Fibroblast of skin of left biceps (primary cell): ENCODE measurements around the gene ZNF592.
"Not testable (repeated sequence)": the region's sequence is repeated elsewhere in the genome, so short reads cannot be mapped to it uniquely, and the experiment has no call there.

Experiments
- DNase-seq, 2 experiments: peaks; one replicate each; pipeline ENCODE4 v3.0.0-alpha.2; 2013; ENCODE audit warnings: low read depth in 2 of 2

ZNF592 gene

DNA sequence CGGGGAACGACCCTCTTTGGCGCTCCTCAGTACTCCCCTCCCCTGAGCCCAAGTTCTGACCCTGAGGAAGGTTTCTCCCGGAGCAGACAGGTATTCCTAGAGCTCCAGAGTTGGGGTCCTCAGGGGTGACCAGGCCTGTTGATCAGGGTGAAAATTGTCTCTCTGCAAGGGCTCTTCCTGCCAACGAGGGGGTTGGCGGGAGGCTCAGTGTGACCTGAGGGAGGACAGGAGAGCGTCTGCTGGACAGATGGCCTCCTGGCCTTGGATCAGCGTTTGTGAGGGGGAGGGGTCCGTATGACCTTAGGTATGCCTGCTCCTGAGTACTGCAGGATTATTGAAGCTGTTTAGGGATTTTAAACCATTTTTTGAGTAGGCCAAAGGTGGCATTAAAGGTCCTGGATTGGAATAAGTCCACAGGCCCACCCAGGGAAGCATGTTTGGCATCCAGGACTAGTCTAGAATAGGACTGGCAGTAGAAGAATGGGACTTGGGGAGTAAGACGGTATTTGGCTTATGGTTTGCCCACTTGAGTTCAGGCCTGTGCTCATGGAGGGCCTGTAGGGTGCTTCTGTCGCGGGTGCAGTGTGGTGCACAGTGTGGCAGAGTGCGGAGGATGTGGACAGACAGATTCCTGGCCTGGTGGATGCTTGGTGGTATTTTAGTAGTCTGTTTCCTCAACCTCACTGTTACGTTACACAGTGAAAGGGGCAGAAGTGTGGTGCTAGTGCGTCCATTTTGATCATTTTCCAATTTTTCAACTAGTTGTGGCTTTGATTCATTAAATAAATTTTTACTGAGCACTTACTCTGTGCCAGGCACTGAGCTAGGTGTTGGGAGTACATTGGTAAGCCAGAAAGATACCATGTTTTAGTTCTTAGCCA lies 959 bp downstream of the ZNF592 start:
- DNase-seq, result no peak

DNA sequence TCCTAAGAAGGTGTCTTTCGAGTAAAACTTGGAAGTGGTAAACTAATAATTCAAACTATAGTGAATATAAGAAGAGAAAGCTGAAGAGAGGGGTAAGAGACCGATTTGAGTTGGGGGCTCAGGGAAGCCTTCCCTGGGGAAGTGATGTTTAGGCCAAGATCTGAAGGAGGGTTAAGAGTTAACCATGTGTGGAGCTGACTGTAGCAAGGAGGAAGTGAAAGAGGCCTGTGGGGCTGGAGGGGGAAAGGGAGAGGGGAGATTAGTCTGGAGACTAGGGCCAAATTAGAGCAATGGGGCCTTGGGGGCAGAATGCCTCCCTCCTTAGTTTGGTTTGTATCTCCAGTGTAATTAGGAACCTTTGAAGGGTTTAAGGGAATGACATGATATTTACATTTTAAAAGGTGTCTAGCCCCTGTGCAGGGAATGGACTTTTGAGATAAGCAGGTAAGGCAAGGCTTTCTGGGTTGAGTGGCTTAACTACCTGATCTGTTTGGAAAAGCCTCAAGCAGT lies 2.2 kb downstream of the ZNF592 start:
- no peak for DNase-seq

GRCh38 chr15:84751721-84752120 lies 3.3 kb downstream of the ZNF592 start:
- not testable (repeated sequence) for DNase-seq

DNA sequence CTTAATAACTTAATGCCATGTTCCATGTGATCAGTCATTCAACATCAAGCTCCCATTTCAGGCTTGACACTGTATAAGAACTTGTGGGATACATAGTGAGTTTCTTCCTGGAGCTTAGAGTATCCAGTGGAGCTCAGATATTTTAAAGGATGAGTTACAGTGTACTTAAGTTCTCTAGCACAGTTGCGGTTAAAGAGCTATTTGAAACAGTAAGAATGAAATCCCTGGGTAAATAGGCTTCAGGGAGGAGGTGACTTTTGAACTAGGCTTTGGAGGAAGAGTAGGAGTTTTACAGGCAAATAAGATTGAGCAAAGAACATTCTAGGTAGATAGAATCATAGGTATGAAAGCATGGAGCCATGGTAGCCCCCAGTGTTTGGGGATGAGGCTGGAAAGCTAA lies 3.8 kb downstream of the ZNF592 start:
- DNase-seq, result no peak

- DNase-seq, result no peak
Observed at GRCh38 chr15:84752700-84753099, 4.3 kb downstream of the ZNF592 start.

GRCh38 chr15:84754889-84755288 lies 6.5 kb downstream of the ZNF592 start:
- not testable (repeated sequence) for DNase-seq

DNA sequence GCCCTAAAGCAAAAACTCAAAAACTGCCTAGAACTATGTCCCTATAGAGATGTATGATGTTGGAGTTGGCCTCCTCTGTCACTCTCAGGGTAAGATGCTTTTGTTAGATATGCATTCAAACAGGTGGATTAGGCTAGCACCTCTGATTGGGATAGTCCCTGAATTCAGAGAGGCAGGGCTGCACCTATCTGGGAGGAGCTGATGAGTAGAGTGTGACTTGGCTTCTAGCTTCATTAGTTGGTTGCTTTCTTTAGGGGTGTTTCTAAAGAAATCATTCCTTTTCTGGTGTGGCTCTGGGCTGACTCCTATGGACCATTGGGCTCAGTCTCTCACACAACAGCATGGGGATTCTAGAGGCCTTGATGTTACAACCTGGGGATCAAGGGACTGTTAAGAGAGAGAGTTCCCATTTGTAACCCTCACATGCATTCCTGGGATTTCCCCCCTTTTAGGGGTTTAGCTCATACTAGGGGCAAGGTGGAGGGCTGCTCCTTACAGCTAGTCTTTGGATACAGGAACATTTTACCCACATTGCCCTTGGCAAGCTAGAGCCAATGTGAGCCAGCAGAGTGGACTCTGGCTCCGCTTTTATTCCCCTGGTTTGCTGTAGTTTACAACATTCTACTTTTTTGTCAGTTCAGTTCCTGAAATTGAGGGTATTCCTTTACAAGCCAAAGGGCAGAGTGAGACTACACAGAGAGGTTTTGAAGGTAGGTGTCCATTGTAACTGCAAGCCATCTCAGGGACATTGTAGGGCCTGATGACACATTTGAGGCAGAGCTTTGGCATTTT lies 7.5 kb downstream of the ZNF592 start:
- no peak for DNase-seq

DNA sequence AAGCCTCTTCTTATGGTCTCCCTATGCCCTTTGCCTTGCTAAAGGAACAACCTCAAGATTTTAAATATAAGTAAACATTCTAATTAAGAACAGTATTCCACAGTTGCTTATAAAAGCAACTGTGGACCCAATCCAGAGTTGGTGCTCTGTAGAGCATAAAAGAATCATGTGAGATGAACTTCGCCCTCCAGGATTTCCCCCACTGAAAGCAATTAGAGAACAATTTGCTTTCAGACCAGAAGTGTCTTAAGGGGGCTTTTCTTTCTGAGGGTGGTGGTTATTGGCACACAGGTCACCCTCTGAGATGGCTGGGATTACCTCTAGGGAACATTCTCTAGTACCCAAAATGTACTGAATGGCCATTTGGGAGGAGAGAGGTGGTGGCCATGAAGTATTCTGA lies 10.6 kb downstream of the ZNF592 start:
- DNase-seq, result no peak

- no peak for DNase-seq
Observed at GRCh38 chr15:84760219-84760618, 11.8 kb downstream of the ZNF592 start.

- no peak for DNase-seq
Observed at GRCh38 chr15:84761607-84762131, 13.3 kb downstream of the ZNF592 start.

- no peak for DNase-seq
Observed at GRCh38 chr15:84762840-84763572, 14.6 kb downstream of the ZNF592 start.

DNA sequence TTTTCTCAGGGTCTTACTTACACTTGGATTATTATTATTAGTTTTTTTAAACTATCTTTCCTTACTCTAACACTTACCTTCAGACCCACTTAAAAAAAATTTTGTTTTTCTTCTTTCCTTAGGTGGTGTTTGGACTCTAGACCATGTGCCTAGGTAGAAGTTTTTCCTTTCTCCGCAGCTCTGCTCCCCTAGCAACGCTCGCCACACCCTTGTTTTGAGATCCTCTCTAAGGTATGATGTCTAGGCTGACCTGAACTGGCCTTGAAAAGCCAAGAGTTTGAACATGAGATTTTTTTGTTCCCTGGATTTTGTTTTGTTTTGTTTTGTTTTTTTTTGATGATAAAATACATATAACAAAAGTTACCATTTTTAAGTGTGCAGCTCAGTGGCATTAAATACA lies 16.2 kb downstream of the ZNF592 start:
- DNase-seq, result no peak

DNA sequence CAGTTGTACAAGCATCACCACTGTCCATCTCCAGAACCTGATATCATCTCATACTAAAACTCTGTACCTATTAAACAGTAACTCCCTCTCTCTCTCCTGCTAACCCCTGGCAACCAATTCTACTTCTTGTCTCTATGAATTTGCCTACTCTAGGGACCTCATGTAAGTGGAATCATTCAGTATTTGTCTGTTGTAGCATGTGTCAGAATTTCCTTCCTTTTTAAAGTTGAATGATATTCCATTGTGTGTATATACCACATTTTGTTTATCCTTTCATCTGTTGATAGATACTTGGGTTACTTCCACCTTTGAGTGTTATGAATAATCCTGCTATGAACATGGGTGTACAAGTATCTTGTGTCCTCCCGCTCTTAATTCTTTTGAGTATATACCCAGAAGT lies 16.6 kb downstream of the ZNF592 start:
- no peak for DNase-seq

DNA sequence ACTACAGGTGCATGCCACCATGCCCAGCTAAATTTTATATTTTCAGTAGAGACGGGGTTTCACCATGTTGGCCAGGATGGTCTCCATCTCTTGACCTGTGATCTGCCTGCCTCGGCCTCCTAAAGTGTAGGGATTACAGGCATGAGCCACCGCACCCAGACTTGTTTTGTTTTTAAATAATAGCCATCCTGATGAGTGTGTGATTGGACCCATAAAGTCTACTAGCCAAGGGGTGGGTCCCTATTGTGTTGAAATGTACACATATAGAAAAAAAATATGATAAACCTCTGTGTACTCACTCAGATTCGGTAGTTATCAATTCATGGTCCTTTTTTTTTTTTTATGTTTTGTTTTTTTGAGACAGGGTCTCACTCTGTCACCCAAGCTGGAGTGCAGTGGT lies 17.3 kb downstream of the ZNF592 start:
- no peak for DNase-seq

DNA sequence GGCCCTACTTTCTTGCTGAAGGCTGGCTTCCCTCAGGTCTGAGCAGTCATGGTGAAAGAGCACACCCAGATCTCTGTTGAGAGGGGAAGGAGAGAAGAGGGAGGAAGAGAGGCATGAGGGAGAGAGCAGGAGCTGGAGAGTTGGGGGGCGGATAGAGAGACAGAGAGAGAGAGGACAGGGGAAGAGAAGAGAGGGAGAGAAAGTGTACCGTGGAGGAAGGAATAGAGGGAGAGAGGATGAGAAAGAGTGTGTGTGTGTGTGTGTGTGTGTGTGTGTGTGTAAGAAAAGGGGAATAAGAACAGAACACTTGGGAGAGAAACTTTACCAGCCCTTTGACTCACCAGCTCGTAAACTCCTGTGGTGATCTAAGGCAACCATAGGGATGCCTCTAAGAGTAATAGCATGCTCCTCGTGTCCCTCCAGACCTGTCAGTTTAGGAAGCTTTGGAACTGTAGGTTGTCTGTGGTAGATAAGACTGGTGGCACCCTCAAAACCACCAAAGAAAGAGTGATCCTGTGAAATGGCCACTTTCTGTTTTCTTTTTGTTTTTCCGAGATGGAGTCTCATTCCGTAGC lies 18.2 kb downstream of the ZNF592 start:
- DNase-seq, result no peak

DNA sequence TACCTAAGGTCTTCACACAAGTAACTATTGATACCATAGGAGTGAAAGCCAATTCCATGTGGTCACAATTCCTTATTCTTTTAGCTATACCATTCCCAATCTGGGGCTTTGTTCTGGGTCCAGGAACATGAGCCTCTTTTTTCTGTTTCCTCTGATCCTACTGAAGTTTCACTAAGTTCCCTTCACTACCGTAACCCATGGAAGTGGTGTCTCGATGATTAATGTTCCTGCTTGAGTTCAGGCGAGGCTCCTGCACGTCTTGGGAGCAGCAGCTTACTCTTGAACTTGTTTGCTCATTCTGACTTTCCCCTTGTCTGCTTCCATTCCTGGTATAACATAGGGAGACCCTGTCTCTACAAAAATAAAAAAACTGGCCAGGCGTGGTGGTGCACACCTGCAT lies 23.6 kb downstream of the ZNF592 start:
- no peak for DNase-seq

DNA sequence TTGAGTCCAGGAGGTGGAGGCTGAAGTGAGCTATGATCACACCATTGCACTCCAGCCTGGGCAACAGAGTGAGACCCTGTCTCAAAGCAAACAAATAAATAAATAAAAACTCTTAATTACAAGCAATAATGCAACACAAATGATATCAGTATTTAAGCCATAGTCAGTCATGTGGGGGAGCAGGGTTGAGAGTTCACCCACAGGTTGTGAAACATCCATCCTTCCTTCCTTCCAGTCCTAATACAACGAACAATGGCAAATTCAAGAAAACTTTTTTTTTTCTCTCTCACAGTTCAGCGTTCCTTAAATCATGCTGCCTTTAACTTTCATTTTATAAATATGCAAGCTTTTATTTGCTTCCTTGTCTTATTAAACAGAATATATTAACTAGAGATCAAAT lies 24.1 kb downstream of the ZNF592 start:
- DNase-seq, result no peak

GRCh38 chr15:84773716-84774115 lies 25.3 kb downstream of the ZNF592 start:
- no peak for DNase-seq

- no peak for DNase-seq
Observed at GRCh38 chr15:84775867-84776449, 27.6 kb downstream of the ZNF592 start.

GRCh38 chr15:84778194-84778593 lies 29.8 kb downstream of the ZNF592 start:
- DNase-seq, result no peak

- no peak for DNase-seq
Observed at GRCh38 chr15:84780492-84780891, 32.1 kb downstream of the ZNF592 start.
